ENCODE results near the gene MSH3. TPM values are rescaled to one million over a fixed set of nuclear protein-coding genes. Genes with fewer than 3 reads are reported as not detected.
"Not testable (repeated sequence)": the region's sequence is repeated elsewhere in the genome, so short reads cannot be mapped to it uniquely, and the experiment has no call there.

Gene MSH3
- total RNA-seq, 2 donors from 2014 or later, result 12.6 to 14.9 TPM

DNA sequence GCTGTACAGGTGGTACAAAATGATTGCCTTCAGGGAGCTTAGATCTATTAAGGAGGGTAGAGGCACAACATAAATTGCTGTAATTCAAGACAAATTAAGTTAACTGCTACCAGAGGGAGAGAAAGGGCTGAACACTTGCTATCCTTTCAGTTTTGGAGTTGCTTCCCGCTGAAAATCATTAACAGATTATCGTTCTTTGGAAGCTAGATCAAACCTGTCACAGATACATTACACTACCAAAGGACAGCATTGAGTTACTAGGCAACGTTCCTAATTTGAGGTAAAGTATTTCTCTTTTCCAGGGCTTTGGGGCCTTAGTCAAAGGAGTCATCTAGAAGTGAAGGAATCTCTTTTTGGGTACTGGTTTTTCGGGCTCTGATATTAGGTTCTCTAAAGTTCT lies 85.0 kb downstream of the MSH3 start:
- intact Hi-C loops (cut with DNase I), result no loop called here
- H3K4me3 ChIP-seq, result no peak overlapping the region
- H3K27me3 ChIP-seq (replicated peaks; ENCODE audit: insufficient read depth), result no peaks in the 10 kb centered on the region
- no peaks in the 10 kb centered on the region for H3K4me1 ChIP-seq (replicated peaks)
- H3K36me3 ChIP-seq, result no peaks in the 10 kb centered on the region
- 82% methylated on average over 4 of the region's 4 CpGs for WGBS
- no peak overlapping the region for H3K27ac ChIP-seq
- no peak for DNase-seq (ENCODE audit: low spot score)
- TF ChIP-seq, protein P1, sequence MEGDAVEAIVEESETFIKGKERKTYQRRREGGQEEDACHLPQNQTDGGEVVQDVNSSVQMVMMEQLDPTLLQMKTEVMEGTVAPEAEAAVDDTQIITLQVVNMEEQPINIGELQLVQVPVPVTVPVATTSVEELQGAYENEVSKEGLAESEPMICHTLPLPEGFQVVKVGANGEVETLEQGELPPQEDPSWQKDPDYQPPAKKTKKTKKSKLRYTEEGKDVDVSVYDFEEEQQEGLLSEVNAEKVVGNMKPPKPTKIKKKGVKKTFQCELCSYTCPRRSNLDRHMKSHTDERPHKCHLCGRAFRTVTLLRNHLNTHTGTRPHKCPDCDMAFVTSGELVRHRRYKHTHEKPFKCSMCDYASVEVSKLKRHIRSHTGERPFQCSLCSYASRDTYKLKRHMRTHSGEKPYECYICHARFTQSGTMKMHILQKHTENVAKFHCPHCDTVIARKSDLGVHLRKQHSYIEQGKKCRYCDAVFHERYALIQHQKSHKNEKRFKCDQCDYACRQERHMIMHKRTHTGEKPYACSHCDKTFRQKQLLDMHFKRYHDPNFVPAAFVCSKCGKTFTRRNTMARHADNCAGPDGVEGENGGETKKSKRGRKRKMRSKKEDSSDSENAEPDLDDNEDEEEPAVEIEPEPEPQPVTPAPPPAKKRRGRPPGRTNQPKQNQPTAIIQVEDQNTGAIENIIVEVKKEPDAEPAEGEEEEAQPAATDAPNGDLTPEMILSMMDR (IDR thresholded peaks at IDR 0.05), result no peak
- TF ChIP-seq POLR2AphosphoS5 (IDR thresholded peaks at IDR 0.05), result no peak
- no peak for TF ChIP-seq POLR2A (IDR thresholded peaks at IDR 0.05)
- no peaks in the 10 kb centered on the region for H3K9me3 ChIP-seq

DNA sequence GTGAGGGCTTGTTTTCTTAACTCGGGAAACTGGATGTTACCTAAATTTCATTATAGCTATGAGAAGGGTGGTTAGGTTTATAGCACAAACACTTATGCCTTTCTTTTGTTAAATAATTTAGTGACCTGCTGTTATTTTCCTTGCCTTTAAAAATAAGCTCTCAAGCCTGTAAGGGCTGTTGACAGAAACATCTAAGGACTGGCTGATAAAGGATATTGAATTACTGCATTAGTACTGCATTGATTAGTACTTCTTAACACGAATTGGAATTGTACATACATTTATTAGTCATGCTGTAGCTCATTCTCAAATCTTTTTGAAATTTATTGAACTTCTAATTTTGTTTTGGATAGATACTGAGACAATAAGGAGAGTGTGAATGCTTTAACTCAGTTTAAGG lies 85.4 kb downstream of the MSH3 start:
- Histone ChIP-seq H3K27ac (no peak overlapping the region), H3K4me1 (replicated peaks) (no peaks in the 10 kb centered on the region), H3K4me3 (no peak overlapping the region), H3K36me3 (no peaks in the 10 kb centered on the region), H3K27me3 (replicated peaks; ENCODE audit: insufficient read depth) (no peaks in the 10 kb centered on the region), H3K9me3 (no peaks in the 10 kb centered on the region)
- 77% methylated on average over 2 of the region's 2 CpGs for WGBS
- no peak for DNase-seq (ENCODE audit: low spot score)
- TF ChIP-seq, protein P1 (IDR thresholded peaks at IDR 0.05), result no peak
- TF ChIP-seq POLR2AphosphoS5 (IDR thresholded peaks at IDR 0.05) (no peak), POLR2A (IDR thresholded peaks at IDR 0.05) (no peak)
- intact Hi-C loops (cut with DNase I), result no loop called here

DNA sequence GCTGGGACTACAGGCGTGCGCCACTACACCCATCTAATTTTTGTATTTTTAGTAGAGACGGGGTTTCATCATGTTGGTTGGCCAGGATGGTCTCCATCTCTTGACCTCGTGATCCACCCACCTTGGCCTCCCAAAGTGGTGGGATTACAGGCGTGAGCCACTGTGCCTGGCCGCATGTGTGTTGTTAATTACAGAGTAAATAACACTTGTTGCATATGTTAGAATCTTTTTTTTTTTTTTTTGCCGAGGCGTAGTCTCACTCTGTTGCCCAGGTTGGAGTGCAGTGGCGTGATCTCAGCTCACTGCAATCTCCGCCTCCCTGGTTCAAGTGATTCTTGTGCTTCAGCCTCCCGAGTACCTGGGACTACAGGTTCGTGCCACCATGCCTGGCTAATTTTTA lies 86.0 kb downstream of the MSH3 start:
- H3K4me3 ChIP-seq; H3K36me3 ChIP-seq; H3K9me3 ChIP-seq; H3K4me1 ChIP-seq (replicated peaks); H3K27me3 ChIP-seq (replicated peaks; ENCODE audit: insufficient read depth); H3K27ac ChIP-seq; DNase-seq (ENCODE audit: low spot score); intact Hi-C loops (cut with DNase I): not testable (repeated sequence)
- WGBS, result 94% methylated on average over 12 of the region's 12 CpGs

DNA sequence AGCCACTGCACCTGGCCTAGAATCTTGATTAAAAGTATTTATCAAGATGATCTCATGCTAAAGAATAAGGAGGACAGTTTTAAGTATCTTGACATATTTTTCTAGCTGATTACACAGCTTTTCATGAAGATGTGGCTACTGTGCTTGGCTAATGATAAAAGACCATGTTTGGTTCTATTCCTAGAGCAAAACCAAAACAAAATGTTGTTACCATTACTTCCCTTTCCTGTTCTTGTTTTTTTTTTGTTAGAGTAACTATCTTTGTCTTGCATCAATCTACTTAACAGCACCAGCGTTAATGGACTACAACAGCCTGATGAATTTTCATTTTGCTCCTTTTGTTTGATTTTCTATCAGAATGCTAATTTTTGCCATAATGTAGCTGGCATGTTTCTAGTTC lies 86.5 kb downstream of the MSH3 start:
- intact Hi-C loops (cut with DNase I), result no loop called here
- Histone ChIP-seq H3K36me3 (no peaks in the 10 kb centered on the region), H3K4me1 (replicated peaks) (no peaks in the 10 kb centered on the region), H3K27me3 (replicated peaks; ENCODE audit: insufficient read depth) (no peaks in the 10 kb centered on the region), H3K9me3 (no peaks in the 10 kb centered on the region), H3K4me3 (no peak overlapping the region), H3K27ac (no peak overlapping the region)
- TF ChIP-seq, protein P1 (IDR thresholded peaks at IDR 0.05), result no peak
- TF ChIP-seq POLR2A (IDR thresholded peaks at IDR 0.05), result no peak
- TF ChIP-seq POLR2AphosphoS5 (IDR thresholded peaks at IDR 0.05), result no peak
- WGBS, result 94% methylated on average over 1 of the region's 1 CpG
- no peak for DNase-seq (ENCODE audit: low spot score)

DNA sequence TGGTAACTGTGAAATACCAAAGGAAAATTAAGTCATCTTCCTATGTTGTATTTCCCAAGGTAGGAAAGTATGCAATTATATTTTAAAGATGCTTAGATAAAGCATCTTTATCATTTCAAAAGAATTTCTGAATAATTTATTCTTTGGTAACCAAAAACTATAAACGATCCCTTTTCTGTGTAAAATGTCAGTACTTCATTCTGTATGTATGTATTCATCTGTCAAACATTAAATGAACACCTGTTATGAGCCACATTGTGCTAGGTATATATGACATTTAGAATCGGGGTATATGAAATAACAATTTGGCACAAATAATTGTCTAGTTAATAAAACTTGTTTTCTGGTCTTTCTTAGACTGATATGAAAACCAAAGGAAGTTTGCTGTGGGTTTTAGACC lies 89.7 kb downstream of the MSH3 start:
- intact Hi-C loops (cut with DNase I), result no loop called here
- TF ChIP-seq POLR2AphosphoS5 (IDR thresholded peaks at IDR 0.05) (no peak), POLR2A (IDR thresholded peaks at IDR 0.05) (no peak)
- TF ChIP-seq, protein P1 (IDR thresholded peaks at IDR 0.05), result no peak
- 95% methylated on average over 2 of the region's 2 CpGs for WGBS
- DNase-seq (ENCODE audit: low spot score), result no peak
- no peaks in the 10 kb centered on the region for H3K27me3 ChIP-seq (replicated peaks; ENCODE audit: insufficient read depth)
- no peak overlapping the region for H3K4me3 ChIP-seq
- no peaks in the 10 kb centered on the region for H3K4me1 ChIP-seq (replicated peaks)
- no peaks in the 10 kb centered on the region for H3K9me3 ChIP-seq
- H3K36me3 ChIP-seq, result no peaks in the 10 kb centered on the region
- no peak overlapping the region for H3K27ac ChIP-seq

Measured in prostate gland (tissue), 2 donors.